GM23248 (cell line): ENCODE results near the gene LRP1.

ENCODE experiments used
- EZH2 ChIP-seq: fragments of 200-600 bp; sonication (generic); IDR thresholded peaks from 2 replicates; pipeline ENCODE4 v1.6.1; 2018; ENCODE audit warnings: antibody characterized with exemption, mild to moderate bottlenecking; ENCODE audit not compliant: insufficient read depth, poor library complexity, severe bottlenecking
- EZH2phosphoT487 ChIP-seq: fragments of 200-600 bp; sonication (generic); IDR thresholded peaks from 2 replicates; pipeline ENCODE4 v1.6.1; 2018; ENCODE audit warnings: antibody characterized with exemption, moderate library complexity, mild to moderate bottlenecking, low read depth; ENCODE audit not compliant: insufficient read depth

GRCh38 chr12:57196956-57197355 lies 68.7 kb downstream of the LRP1 start:
- TF ChIP-seq EZH2 (no peak), EZH2phosphoT487 (no peak)
